ENCODE results near the gene COL13A1. TPM values are rescaled to one million over a fixed set of nuclear protein-coding genes. Genes with fewer than 3 reads are reported as not detected.

The COL13A1 gene
- total RNA-seq, 2 experiments from 2014 or later = not detected

DNA sequence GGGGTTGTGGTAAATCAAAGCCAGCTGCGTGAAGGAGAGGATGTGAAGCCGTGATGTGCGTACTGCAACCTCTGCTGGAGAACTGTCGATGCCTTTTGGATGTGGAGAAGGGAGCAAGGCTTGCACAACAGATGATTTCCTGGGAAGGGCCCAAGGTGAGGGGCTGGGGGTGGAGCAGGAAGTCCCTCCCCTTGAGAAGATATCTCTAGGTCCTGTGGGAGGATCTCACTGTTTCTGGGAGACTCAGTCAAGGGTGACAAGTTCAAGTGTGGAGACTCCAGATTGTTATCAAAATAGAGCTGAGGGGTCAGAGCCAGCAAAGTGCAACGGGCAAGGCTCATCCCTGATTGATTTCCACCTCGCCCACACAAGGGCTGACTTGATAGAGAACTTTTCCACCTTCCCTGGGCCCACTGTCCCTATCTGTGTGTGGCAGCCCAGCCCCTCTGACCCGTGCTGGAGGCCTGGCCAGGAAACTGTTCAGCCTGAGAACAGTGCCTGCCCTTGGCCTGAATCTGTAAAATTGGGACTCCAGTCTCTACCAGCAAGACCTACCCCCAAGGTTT lies 55.0 kb downstream of the COL13A1 start:
- H3K9me3 Mint-ChIP-seq = no peaks in the 10 kb centered on the region
- peaks cover 10% of the 10 kb centered on the region for H3K27me3 Mint-ChIP-seq
- no peak for DNase-seq
- H3K4me3 Mint-ChIP-seq = no peak overlapping the region
- peaks cover 4% of the 10 kb centered on the region for H3K4me1 Mint-ChIP-seq
- no peaks in the 10 kb centered on the region for H3K36me3 Mint-ChIP-seq
- H3K27ac Mint-ChIP-seq = no peak overlapping the region

- Mint-ChIP-seq H3K36me3 (no peaks in the 10 kb centered on the region), H3K4me1 (peaks cover 5% of the 10 kb centered on the region), H3K27ac (no peak overlapping the region), H3K4me3 (no peak overlapping the region), H3K9me3 (no peaks in the 10 kb centered on the region), H3K27me3 (peaks cover 10% of the 10 kb centered on the region)
- no peak for DNase-seq
Observed at GRCh38 chr10:69858201-69858600, 56.5 kb downstream of the COL13A1 start.

DNA sequence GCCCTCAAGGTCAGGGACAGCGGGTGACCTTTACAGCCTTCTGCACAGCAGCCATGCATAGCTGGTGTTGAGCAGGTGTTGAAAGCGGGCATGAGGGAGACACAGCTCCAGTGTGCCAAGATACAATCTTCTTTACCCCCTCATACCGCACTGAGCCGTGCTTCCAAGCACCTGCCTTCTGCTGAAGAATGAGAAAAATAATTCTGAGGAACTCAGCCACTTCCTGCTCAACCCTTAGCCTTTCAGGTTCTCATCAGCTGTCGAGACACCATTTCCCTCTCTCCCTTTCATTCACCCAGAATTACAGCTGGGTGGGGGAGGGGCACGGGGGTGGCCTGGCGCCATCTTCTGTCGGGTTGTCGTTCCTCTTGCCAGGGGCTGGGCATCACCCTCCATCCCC lies 58.6 kb downstream of the COL13A1 start:
- Mint-ChIP-seq H3K4me3 (no peak overlapping the region), H3K4me1 (peaks cover 5% of the 10 kb centered on the region)

GRCh38 chr10:69861251-69862240 lies 59.8 kb downstream of the COL13A1 start:
- Mint-ChIP-seq H3K27ac (no peak overlapping the region), H3K4me1 (peaks cover 5% of the 10 kb centered on the region), H3K4me3 (no peak overlapping the region), H3K9me3 (no peaks in the 10 kb centered on the region), H3K27me3 (peaks cover 6% of the 10 kb centered on the region), H3K36me3 (no peaks in the 10 kb centered on the region)
- DNase-seq = peak; percentile 12

More for the DNA sequence above, 58.6 kb downstream of the COL13A1 start:
- Mint-ChIP-seq H3K9me3 (no peaks in the 10 kb centered on the region), H3K36me3 (no peaks in the 10 kb centered on the region), H3K27me3 (peaks cover 10% of the 10 kb centered on the region), H3K27ac (no peak overlapping the region)
- no peak for DNase-seq

DNA sequence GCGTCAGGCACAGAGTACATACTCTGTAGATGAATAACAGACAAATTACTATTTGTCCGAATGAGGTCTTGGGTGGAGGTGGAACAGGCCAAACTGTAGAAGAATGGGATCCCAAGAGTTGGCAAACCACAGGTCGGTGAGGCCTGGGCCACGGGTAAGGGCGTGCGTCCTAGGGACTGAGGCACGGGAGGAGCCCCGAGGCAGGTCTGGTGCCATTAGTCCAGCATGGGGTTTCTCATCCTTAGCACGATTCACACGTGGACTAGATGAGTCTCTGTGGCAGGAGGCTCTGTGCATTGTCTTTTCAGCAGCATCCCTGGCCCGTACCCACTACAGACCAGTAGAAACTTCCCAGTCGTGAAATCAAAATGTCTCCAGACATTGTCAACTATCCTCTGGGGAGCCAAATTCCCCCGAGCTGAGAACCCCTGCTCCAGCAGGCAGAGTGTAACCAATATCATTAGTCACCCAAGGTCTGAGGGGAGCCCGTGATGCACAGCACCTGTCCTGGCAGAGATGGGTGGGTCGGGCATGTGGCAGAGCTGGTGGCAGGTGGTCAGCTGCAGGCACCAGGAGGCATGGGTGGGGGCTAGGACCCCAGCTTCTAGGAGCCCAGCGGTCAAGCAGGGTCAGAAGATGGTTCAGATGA lies 61.3 kb downstream of the COL13A1 start:
- H3K9me3 Mint-ChIP-seq = no peaks in the 10 kb centered on the region
- no peak for DNase-seq
- H3K27ac Mint-ChIP-seq = no peak overlapping the region
- H3K27me3 Mint-ChIP-seq = peaks cover 6% of the 10 kb centered on the region
- peaks cover 5% of the 10 kb centered on the region for H3K4me1 Mint-ChIP-seq
- H3K4me3 Mint-ChIP-seq = no peak overlapping the region
- no peaks in the 10 kb centered on the region for H3K36me3 Mint-ChIP-seq

DNA sequence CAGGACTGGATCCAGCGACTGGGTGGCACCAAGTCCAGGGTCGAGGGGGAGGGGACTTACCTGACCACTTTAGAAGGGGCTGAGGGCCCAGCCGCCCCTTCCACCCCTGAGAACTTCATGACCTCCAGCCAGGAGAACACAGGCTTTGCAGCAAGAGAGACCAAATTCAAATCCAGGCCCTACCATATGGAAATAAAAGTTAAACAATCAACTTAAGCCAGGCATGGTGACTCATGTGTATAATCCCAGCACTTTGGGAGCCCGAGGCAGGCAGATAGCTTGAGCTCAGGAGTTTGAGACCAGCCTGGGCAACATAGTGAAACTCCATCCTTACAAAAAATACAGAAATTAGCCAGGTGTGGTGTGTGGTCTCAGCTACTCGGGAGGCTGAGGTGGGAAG lies 61.9 kb downstream of the COL13A1 start:
- DNase-seq = no peak
- Mint-ChIP-seq H3K27ac (no peak overlapping the region), H3K4me3 (no peak overlapping the region), H3K27me3 (peaks cover 6% of the 10 kb centered on the region), H3K9me3 (no peaks in the 10 kb centered on the region), H3K4me1 (peaks cover 5% of the 10 kb centered on the region), H3K36me3 (no peaks in the 10 kb centered on the region)

DNA sequence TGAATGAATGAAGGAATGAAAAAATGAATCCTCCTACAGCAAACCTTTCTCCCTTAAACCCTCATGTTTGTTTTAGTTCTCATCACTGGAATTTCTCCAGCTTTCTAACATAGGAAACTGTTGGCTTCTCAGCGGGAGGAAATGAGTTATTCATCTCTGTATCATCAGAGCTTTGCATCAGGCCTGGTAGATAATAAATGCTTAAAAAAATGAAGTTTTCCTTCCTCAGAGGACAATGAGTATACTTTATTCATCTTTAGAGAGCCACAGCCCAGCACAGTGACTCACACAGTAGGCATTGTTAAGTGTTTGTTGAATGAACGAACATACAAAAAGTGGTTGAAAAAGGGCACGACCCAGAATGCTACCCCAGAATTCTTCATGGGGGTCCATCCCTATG lies 62.6 kb downstream of the COL13A1 start:
- no peak overlapping the region for H3K4me3 Mint-ChIP-seq
- peaks cover 5% of the 10 kb centered on the region for H3K4me1 Mint-ChIP-seq
- H3K9me3 Mint-ChIP-seq = no peaks in the 10 kb centered on the region
- no peak for DNase-seq
- H3K27me3 Mint-ChIP-seq = peaks cover 6% of the 10 kb centered on the region
- no peak overlapping the region for H3K27ac Mint-ChIP-seq
- H3K36me3 Mint-ChIP-seq = no peaks in the 10 kb centered on the region

DNA sequence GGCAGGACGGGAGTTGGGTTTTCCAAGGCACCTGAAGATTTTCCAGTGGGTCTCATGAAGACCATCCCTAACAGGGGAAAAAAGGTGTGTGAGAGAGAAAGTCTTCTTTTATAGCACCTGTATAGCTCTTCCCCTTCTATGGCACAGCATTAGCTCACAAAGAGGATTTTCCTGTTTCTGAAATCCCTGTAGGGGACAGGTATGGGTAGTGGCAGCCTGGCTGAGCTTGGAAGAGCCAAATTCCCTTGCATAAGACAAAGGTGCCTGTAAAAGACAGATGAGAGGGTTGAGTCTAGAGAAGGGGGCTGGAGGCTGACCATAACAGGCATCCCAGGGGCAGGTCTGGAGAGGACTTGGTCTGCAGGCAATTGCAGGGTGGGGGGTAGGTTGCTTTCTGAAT lies 63.7 kb downstream of the COL13A1 start:
- H3K36me3 Mint-ChIP-seq = no peaks in the 10 kb centered on the region
- no peak overlapping the region for H3K27ac Mint-ChIP-seq
- H3K9me3 Mint-ChIP-seq = no peaks in the 10 kb centered on the region
- H3K4me1 Mint-ChIP-seq = peaks cover 5% of the 10 kb centered on the region
- H3K27me3 Mint-ChIP-seq = peaks cover 6% of the 10 kb centered on the region
- H3K4me3 Mint-ChIP-seq = no peak overlapping the region
- DNase-seq = no peak

GRCh38 chr10:69866246-69866687 lies 64.6 kb downstream of the COL13A1 start:
- Mint-ChIP-seq H3K4me3 (no peak overlapping the region), H3K4me1 (peaks cover 4% of the 10 kb centered on the region), H3K9me3 (no peaks in the 10 kb centered on the region), H3K27me3 (no peaks in the 10 kb centered on the region), H3K27ac (no peak overlapping the region), H3K36me3 (no peaks in the 10 kb centered on the region)
- no peak for DNase-seq

DNA sequence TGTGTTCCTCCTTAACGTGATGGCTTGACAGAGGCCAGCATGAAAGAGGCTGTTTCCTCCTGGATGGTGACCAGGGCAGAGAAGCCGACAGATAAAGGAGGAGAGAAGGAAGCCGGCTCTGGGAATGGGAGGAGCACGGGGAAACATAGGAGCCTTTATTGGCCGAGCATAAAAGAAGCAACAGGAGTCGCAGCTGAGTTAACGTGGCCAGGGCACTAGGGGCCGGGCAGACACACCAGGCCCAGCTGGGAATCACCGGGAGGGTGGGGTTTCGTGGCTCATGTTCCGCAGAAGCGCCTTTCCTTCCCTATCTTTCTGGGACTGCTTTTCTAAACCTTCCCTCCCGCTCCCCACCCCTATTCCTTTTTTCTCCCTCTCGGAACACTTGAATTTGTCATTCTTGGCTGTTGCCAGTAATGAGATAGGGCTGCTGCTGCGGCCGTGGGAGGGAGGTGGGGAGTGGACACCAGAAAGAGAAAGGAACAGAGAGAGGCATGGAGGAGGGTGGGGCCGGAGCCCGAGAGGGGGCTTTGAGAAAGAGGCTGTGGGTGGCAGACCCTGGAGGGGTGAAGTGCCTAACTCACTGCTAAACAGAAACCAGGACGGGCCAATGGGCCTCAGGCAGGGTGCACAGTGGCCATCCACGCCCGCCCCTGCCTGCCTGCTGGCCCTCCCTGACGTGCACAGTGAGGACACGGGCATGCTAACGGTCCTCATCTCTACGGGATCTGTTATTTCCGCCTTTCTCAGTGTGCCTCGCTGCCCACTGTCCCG lies 65.2 kb downstream of the COL13A1 start:
- no peak for DNase-seq
- no peak overlapping the region for H3K27ac Mint-ChIP-seq
- no peaks in the 10 kb centered on the region for H3K9me3 Mint-ChIP-seq
- H3K4me3 Mint-ChIP-seq = no peak overlapping the region
- H3K27me3 Mint-ChIP-seq = no peaks in the 10 kb centered on the region
- no peaks in the 10 kb centered on the region for H3K36me3 Mint-ChIP-seq
- no peaks in the 10 kb centered on the region for H3K4me1 Mint-ChIP-seq

- Mint-ChIP-seq H3K4me1 (no peaks in the 10 kb centered on the region), H3K36me3 (no peaks in the 10 kb centered on the region), H3K4me3 (no peak overlapping the region), H3K9me3 (no peaks in the 10 kb centered on the region), H3K27me3 (no peaks in the 10 kb centered on the region), H3K27ac (no peak overlapping the region)
- no peak for DNase-seq
Observed at GRCh38 chr10:69867699-69868558, 66.2 kb downstream of the COL13A1 start.

- Mint-ChIP-seq H3K36me3 (no peaks in the 10 kb centered on the region), H3K4me1 (no peaks in the 10 kb centered on the region), H3K4me3 (no peak overlapping the region), H3K9me3 (no peaks in the 10 kb centered on the region), H3K27ac (no peak overlapping the region), H3K27me3 (no peaks in the 10 kb centered on the region)
- DNase-seq = no peak
Observed at GRCh38 chr10:69868821-69869220, 67.1 kb downstream of the COL13A1 start.

GRCh38 chr10:69869291-69869961 lies 67.7 kb downstream of the COL13A1 start:
- H3K9me3 Mint-ChIP-seq = no peaks in the 10 kb centered on the region
- no peaks in the 10 kb centered on the region for H3K27me3 Mint-ChIP-seq
- H3K4me3 Mint-ChIP-seq = no peak overlapping the region
- no peak for DNase-seq
- no peaks in the 10 kb centered on the region for H3K4me1 Mint-ChIP-seq
- H3K27ac Mint-ChIP-seq = no peak overlapping the region
- no peaks in the 10 kb centered on the region for H3K36me3 Mint-ChIP-seq

- Mint-ChIP-seq H3K27me3 (no peaks in the 10 kb centered on the region), H3K9me3 (no peaks in the 10 kb centered on the region), H3K4me3 (no peak overlapping the region), H3K36me3 (no peaks in the 10 kb centered on the region), H3K4me1 (no peaks in the 10 kb centered on the region), H3K27ac (no peak overlapping the region)
- DNase-seq = no peak
Observed at GRCh38 chr10:69870591-69870990, 68.9 kb downstream of the COL13A1 start.

All from activated naive CD8-positive, alpha-beta T cell treated with anti-CD3 and anti-CD28 coated beads for 36 hours (primary cell).